ENCODE measurements around the gene GAS7.

The GAS7 gene

GRCh38 chr17:9883451-9883850 lies 315.0 kb downstream of the GAS7 start:
- no peak for DNase-seq (ENCODE audit: low spot score)
- TF ChIP-seq CTCF (IDR thresholded peaks at IDR 0.05; ENCODE audit: extremely low read depth, missing control alignments): no peak

- no peak for TF ChIP-seq CTCF (IDR thresholded peaks at IDR 0.05; ENCODE audit: extremely low read depth, missing control alignments)
- DNase-seq (ENCODE audit: low spot score): peak; percentile 32
These were observed 317.8 kb downstream of the GAS7 start for GRCh38 chr17:9880582-9880999.

- TF ChIP-seq CTCF (IDR thresholded peaks at IDR 0.05; ENCODE audit: extremely low read depth, missing control alignments): no peak
- DNase-seq (ENCODE audit: low spot score): no peak
These were observed 319.4 kb downstream of the GAS7 start for GRCh38 chr17:9878786-9879525.

- no peak for TF ChIP-seq CTCF (IDR thresholded peaks at IDR 0.05; ENCODE audit: extremely low read depth, missing control alignments)
- no peak for DNase-seq (ENCODE audit: low spot score)
These were observed 320.1 kb downstream of the GAS7 start for GRCh38 chr17:9878356-9878755.

GRCh38 chr17:9875441-9875840 lies 323.0 kb downstream of the GAS7 start:
- DNase-seq (ENCODE audit: low spot score): no peak
- no peak for TF ChIP-seq CTCF (IDR thresholded peaks at IDR 0.05; ENCODE audit: extremely low read depth, missing control alignments)

- no peak for TF ChIP-seq CTCF (IDR thresholded peaks at IDR 0.05; ENCODE audit: extremely low read depth, missing control alignments)
- no peak for DNase-seq (ENCODE audit: low spot score)
These were observed 323.7 kb downstream of the GAS7 start for GRCh38 chr17:9874722-9875121.

GRCh38 chr17:9872852-9873251 lies 325.6 kb downstream of the GAS7 start:
- DNase-seq (ENCODE audit: low spot score): no peak
- no peak for TF ChIP-seq CTCF (IDR thresholded peaks at IDR 0.05; ENCODE audit: extremely low read depth, missing control alignments)

Measured in GM20000 (cell line).